Measurements from ENCODE around the gene SORBS1. TPM values are rescaled to one million over a fixed set of nuclear protein-coding genes. Genes with fewer than 3 reads are reported as not detected.

Gene SORBS1
- total RNA-seq, 2 experiments from 2014 or later: 0.58 to 0.90 TPM

DNA sequence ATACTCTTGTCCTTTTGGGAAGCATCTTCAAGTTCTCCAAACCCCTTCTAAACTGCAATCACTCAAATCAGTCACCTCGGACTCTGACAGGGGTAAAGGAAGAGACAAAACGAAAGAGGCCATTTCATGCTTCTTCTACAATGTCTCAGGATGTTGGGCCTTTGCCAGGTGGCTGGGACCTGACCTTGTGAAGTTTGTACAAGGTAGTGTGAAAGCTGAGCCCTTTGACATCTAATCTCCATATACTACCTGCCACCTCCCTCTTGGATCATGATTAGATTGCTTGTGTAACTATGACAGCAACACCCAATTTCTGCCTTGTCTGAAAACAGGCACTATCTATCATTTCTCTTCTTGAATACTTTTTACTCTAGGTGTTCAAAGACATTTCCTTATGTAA lies 235.3 kb downstream of the SORBS1 start:
- Mint-ChIP-seq H3K36me3 (ENCODE audit: low read depth) (no peaks in the 10 kb centered on the region), H3K4me3 (no peak overlapping the region), H3K9me3 (no peaks in the 10 kb centered on the region)

DNA sequence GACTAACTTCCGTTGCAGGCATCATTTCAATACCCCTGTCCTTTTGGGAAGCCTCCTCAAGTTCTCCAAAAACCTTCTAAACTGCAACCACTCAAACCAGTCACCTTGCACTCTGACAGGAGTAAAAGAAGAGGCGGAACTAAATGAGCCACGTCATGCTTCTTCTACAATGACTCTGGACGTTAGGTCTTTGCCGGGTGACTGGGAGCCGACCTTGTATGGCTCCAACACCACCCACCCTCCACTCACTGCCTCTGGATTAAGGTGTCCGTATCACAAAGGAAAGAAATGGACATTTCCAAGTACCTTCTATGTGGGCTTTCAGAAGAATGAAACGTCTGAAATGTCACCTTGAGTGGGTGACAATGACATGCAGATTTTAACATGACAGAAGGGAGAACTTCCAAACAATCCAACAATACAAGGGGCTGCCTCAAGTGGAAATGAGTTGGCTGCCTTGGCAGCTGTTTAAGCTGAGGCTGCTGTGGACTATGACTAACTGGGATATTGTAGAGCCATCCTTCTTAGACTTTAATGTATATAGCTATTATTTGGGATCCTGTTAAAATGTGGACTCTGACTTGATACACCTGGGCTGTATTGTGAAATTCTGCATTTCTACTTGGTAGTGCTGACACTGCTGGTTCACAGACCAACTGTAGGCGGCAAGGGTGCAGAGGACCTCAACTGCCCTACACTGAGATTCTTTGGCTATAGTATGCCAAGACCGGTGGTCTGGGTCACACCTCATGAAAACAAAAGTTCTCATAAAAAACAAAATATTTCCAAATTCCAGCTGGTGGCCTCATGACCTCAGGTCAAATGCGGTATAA lies 236.5 kb downstream of the SORBS1 start:
- Mint-ChIP-seq H3K4me1 (peaks cover 8% of the 10 kb centered on the region), H3K9me3 (no peaks in the 10 kb centered on the region), H3K27ac (no peak overlapping the region), H3K36me3 (ENCODE audit: low read depth) (no peaks in the 10 kb centered on the region), H3K27me3 (peaks cover 2% of the 10 kb centered on the region), H3K4me3 (no peak overlapping the region)
- CTCF ChIA-PET: no interaction called here
- POLR2A ChIA-PET: no interaction called here
- no peak for DNase-seq

More for the DNA sequence above, 235.3 kb downstream of the SORBS1 start:
- ChIA-PET CTCF (interaction anchor here (0.9 kb wide), 1 partner anchor 80 kb away, joined by 3 read pairs; no protein-coding TSS in a partner anchor), POLR2A (no interaction called here)
- peaks cover 9% of the 10 kb centered on the region for H3K4me1 Mint-ChIP-seq
- H3K27me3 Mint-ChIP-seq: no peaks in the 10 kb centered on the region
- no peak overlapping the region for H3K27ac Mint-ChIP-seq
- DNase-seq: no peak

DNA sequence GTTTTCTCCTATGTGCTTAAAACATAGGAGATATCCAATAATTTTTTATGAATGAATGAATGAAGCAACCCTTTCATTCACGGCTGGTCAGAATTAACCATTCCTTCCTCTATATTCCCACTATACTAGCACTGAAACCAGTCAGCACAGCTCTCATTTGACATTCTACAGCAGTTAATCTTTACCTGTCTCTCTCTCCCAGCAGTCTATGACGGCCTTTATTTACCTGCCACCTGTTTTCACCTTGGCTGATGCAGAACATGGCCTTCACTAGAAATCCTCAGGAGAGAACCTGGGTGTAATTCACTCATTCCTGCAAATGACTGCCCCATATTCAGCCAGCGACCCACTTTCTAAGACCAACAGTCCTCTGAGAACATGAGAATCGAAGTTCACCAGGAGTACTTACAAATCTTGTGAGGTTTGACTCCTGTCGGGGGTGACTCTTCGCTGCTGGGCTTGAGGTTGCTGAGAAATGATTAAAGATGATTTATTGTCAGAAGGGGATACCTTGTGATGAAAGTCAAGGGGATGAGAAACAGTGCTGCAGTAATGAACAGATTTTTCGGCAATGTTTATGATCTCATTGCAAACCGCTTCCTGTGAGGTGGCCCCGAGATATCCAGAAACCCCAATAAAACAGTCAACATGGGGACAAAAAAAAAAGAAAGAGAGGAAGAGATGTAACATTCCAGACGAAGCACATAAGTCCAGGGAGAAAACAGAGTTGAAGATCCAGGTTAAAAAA lies 239.4 kb downstream of the SORBS1 start:
- ChIA-PET CTCF (no interaction called here), POLR2A (no interaction called here)
- H3K36me3 Mint-ChIP-seq (ENCODE audit: low read depth): no peaks in the 10 kb centered on the region
- no peak overlapping the region for H3K27ac Mint-ChIP-seq
- H3K4me3 Mint-ChIP-seq: no peak overlapping the region
- H3K9me3 Mint-ChIP-seq: no peaks in the 10 kb centered on the region
- no peaks in the 10 kb centered on the region for H3K4me1 Mint-ChIP-seq
- DNase-seq: no peak
- peaks cover 2% of the 10 kb centered on the region for H3K27me3 Mint-ChIP-seq

DNA sequence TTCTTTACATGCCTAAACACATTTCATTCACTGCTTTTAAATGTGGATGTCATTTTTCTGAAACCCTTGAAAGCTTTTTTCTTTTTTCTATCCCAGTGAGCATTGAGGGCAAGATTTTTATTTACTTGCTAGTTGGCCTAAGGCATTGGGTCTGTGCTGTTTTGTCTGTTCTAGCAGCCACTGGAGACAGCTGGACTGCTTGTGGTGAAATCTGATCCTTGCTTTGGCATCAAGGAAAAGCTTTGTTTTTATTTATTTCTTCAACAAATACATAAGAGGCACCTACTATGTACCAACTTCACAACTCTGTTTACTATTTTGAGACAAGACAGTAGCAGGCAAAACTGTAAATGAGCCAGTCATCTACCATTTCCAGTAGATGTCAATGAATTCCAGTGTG lies 241.9 kb downstream of the SORBS1 start:
- peaks cover 2% of the 10 kb centered on the region for H3K27me3 Mint-ChIP-seq
- H3K27ac Mint-ChIP-seq: no peak overlapping the region
- H3K9me3 Mint-ChIP-seq: no peaks in the 10 kb centered on the region
- ChIA-PET POLR2A (no interaction called here), CTCF (no interaction called here)
- no peak for DNase-seq
- H3K4me3 Mint-ChIP-seq: no peak overlapping the region
- H3K4me1 Mint-ChIP-seq: no peaks in the 10 kb centered on the region
- no peaks in the 10 kb centered on the region for H3K36me3 Mint-ChIP-seq (ENCODE audit: low read depth)

DNA sequence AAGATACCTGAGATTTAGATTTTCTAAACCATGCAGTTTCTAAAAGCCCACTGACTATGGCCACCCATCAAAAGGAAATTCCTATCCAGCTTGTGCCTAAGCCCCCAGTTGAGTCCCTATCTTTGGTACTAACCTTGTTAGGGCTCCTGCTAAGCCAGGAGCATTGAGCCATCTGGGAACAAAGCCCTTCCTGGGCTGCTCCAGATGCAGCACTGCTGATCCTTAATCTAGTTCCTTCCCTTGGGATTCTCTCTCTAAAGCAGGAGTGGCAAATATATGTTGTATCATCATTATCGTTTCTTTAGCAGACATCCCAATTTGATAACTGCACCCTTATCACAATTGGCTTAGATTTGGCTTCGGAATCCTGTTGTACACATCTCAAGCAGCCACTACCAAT lies 245.7 kb downstream of the SORBS1 start:
- no peak overlapping the region for H3K4me3 Mint-ChIP-seq
- no peak for DNase-seq
- ChIA-PET CTCF (no interaction called here), POLR2A (no interaction called here)
- no peaks in the 10 kb centered on the region for H3K36me3 Mint-ChIP-seq (ENCODE audit: low read depth)
- H3K4me1 Mint-ChIP-seq: no peaks in the 10 kb centered on the region
- peaks cover 6% of the 10 kb centered on the region for H3K27me3 Mint-ChIP-seq
- no peaks in the 10 kb centered on the region for H3K9me3 Mint-ChIP-seq
- H3K27ac Mint-ChIP-seq: no peak overlapping the region

DNA sequence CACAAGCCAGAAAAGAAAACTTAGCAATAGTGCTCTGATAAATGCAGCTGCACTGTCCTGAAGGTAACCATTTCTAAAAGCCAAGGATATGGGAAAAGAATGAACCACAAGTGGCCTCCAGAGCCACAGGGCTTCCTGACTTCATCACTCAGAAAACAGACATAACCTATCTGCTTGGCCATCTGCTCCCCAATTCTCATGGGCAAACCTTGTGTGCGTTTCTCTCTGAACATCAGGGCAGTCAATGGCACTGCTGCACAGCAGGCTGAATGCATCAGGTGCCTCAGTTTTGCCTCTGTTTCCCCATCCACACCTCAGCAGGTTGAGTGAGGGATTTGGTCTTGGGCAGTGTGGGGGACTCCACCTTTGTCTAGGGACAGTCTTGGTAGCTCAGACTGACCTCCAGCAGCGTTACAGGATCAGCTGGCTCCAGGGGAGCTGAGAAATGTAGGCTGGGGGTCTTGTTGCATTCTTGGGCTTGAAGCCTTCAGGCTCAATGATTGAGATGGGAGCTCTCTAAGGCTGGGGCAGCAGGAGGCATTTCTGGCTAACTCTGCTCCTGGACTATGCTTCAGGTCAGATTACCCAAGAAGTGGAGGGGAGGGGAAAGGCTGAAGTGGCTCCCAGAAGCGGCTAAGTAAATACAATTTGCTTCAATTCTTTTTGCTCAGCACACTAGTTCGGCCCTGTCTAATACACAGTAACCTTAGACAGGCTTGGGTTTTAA lies 246.8 kb downstream of the SORBS1 start:
- Mint-ChIP-seq H3K4me1 (peaks cover 10% of the 10 kb centered on the region), H3K36me3 (ENCODE audit: low read depth) (no peaks in the 10 kb centered on the region), H3K27ac (no peak overlapping the region), H3K4me3 (no peak overlapping the region), H3K9me3 (no peaks in the 10 kb centered on the region), H3K27me3 (peaks cover 10% of the 10 kb centered on the region)
- ChIA-PET CTCF (no interaction called here), POLR2A (no interaction called here)
- no peak for DNase-seq

DNA sequence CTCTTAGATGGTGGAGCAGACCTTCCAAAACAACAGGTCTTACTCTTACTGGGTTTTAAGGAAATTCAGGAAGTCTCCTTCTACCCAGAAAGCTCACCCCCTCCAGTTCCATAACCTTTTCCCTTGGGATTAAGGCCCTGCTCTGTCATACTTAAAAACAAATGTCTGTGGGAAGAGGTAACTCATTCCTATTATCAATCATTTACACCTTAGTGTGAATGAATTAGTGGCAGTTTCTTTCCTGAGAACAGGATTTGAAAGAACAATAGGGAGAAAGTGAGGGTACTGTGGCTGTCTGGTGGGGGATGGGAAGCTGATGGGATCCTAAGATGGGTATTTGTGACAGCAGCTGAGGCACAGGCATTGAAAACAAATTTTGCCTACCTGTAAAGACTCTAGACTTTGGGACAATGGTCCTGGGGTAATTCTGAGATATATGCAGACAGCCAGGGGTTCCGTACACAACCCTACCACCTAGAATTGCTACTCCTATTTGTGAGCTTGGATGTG lies 248.1 kb downstream of the SORBS1 start:
- Mint-ChIP-seq H3K27me3 (peaks cover 12% of the 10 kb centered on the region), H3K4me3 (no peak overlapping the region), H3K36me3 (ENCODE audit: low read depth) (no peaks in the 10 kb centered on the region), H3K27ac (no peak overlapping the region), H3K4me1 (peaks cover 19% of the 10 kb centered on the region), H3K9me3 (no peaks in the 10 kb centered on the region)
- ChIA-PET POLR2A (interaction anchor here (0.7 kb wide), 1 partner anchor 531 kb away, joined by 4 read pairs; no protein-coding TSS in a partner anchor), CTCF (interaction anchor here (1.6 kb wide), 1 partner anchor 62 kb away, joined by 3 read pairs; no protein-coding TSS in a partner anchor)
- no peak for DNase-seq

DNA sequence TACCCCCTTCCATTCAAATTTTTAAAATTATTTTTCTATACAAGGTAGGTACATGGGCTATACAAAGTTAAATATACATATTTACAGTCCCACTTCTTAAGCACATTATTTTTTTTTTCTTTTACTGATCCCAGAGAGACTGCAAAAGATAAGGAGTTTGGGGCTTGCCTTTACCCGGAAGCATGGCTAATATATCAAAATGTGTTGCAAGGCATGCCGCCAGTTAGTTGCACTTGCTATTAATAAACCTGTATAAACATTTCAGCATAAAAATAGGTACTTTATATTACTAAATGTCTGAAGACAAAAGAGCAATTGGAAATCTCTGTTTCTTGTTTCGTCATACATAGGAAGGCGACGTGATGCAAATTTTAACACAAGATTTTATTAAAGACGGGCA lies 248.9 kb downstream of the SORBS1 start:
- H3K27ac Mint-ChIP-seq: no peak overlapping the region
- ChIA-PET CTCF (interaction anchor here (0.6 to 1.6 kb wide), 2 partner anchors 31 to 63 kb away, joined by 3 to 4 read pairs; no protein-coding TSS in a partner anchor), POLR2A (no interaction called here)
- no peaks in the 10 kb centered on the region for H3K9me3 Mint-ChIP-seq
- peaks cover 19% of the 10 kb centered on the region for H3K4me1 Mint-ChIP-seq
- no peaks in the 10 kb centered on the region for H3K36me3 Mint-ChIP-seq (ENCODE audit: low read depth)
- H3K4me3 Mint-ChIP-seq: no peak overlapping the region
- peaks cover 12% of the 10 kb centered on the region for H3K27me3 Mint-ChIP-seq
- DNase-seq: no peak

DNA sequence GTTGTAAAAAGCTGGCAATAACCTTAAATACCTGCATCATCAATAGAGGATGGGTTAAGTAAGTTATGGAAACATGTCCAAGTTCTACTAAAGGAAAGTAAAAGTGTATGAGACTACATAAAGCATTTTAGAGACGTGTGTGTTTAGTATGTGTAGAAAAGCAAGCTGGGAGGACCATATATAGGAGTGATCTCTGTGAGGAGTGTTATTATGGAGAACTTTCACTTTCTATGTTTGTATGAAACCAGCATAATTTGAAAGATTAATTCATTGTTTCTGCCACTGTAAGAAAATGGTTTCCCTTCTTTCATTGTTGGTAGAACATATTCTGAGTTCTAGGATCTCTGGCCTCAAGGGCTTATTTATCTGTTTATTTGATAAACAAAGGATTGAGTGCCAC lies 251.2 kb downstream of the SORBS1 start:
- H3K4me1 Mint-ChIP-seq: peaks cover 19% of the 10 kb centered on the region
- no peaks in the 10 kb centered on the region for H3K36me3 Mint-ChIP-seq (ENCODE audit: low read depth)
- no peaks in the 10 kb centered on the region for H3K9me3 Mint-ChIP-seq
- no peak overlapping the region for H3K27ac Mint-ChIP-seq
- H3K27me3 Mint-ChIP-seq: peaks cover 16% of the 10 kb centered on the region
- CTCF ChIA-PET: no interaction called here
- POLR2A ChIA-PET: no interaction called here
- no peak for DNase-seq
- H3K4me3 Mint-ChIP-seq: no peak overlapping the region

DNA sequence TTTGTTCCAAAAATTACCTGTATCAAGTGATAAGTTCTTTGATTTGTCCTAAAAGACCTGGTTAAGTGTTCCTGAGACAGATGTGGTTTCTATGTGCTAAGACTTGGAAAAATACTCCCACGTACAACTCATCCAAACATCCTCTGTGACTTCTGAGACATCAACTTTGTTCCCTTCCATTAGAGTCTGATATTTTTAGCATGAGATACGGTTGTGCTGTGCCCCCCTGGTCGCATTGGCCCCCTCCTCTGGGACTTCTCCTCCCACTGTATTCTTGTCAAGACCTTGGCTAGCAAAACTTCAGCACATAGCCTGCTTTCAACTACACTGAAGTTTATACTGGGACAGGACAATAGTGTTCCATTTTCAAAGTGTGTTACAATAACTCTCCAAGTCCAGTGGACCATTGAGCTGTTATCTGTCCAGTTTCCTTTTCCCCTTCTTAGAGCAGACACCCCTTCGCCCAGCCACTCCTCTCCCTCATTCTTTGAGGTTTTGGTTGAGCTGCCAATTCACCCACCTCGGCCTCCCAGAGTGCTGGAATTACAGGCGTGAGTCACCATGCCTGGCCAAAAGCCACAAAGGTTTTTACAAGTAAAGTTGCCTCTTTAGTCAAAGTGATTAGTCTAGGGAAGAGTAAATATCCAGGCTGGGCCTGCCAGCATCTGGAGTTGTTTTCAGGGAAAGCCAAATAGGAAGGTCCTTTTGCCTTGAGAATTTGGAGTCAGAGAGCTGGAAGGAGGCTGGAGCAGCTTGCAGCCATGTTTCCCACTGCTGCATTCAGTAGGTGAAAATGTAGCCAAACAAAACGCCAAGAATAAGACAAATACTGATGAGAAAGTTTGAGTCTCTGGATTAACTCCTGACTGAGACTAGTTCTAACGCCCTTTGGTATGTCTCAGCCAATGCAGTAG lies 252.5 kb downstream of the SORBS1 start:
- Mint-ChIP-seq H3K4me3 (no peak overlapping the region), H3K27me3 (peaks cover 16% of the 10 kb centered on the region), H3K27ac (no peak overlapping the region), H3K36me3 (ENCODE audit: low read depth) (no peaks in the 10 kb centered on the region), H3K9me3 (no peaks in the 10 kb centered on the region), H3K4me1 (peaks cover 19% of the 10 kb centered on the region)
- ChIA-PET POLR2A (no interaction called here), CTCF (interaction anchor here (1.8 kb wide), 1 partner anchor 65 kb away, joined by 3 read pairs; no protein-coding TSS in a partner anchor)
- DNase-seq: no peak

DNA sequence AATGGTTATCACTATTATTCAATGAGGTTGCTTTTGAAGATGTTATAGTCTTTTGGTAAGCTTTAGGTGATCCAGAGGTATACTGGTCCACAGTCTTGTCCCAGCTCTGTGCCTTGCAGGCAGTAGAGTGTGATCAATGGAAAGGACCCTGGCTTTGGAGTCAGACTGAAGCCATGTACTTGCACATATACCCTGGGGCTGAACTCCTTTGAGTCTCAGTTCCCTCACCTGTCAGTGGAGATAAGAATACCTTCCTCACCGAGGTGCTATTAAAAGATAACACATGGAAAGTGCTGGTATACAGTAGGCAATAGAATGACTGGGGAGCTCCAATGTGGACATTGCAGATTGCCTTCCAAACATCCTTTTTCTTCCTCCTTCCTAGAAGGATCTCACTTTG lies 254.3 kb downstream of the SORBS1 start:
- POLR2A ChIA-PET: no interaction called here
- CTCF ChIA-PET: no interaction called here
- Mint-ChIP-seq H3K36me3 (ENCODE audit: low read depth) (no peaks in the 10 kb centered on the region), H3K27me3 (peaks cover 16% of the 10 kb centered on the region), H3K4me1 (peaks cover 19% of the 10 kb centered on the region), H3K4me3 (no peak overlapping the region), H3K27ac (no peak overlapping the region), H3K9me3 (no peaks in the 10 kb centered on the region)
- no peak for DNase-seq

DNA sequence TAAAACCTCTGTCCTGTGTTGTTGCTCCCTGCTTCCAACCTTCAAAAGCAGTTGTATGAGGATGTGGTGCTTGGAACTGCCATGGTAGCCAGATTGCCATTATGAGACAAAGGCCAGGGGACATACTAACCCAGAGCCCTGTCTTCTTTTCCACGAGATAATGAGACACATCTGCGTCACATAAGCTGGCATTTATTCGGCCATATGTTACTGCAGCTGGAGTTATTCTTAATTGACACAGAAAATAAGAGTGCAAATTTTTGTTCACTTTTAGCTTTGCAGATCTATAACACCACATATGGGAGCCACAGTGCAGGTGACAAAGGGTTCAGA lies 254.9 kb downstream of the SORBS1 start:
- Mint-ChIP-seq H3K27me3 (peaks cover 14% of the 10 kb centered on the region), H3K36me3 (ENCODE audit: low read depth) (no peaks in the 10 kb centered on the region), H3K4me3 (no peak overlapping the region), H3K9me3 (no peaks in the 10 kb centered on the region), H3K27ac (no peak overlapping the region), H3K4me1 (peaks cover 19% of the 10 kb centered on the region)
- no peak for DNase-seq
- CTCF ChIA-PET: no interaction called here
- POLR2A ChIA-PET: no interaction called here

Measured in activated CD4-positive, alpha-beta memory T cell treated with anti-CD3 and anti-CD28 coated beads, Interleukin-2, amount 10 ng/mL, durations not matched to agents 7 days and 5 days (primary cell).